ENCODE measurements around the gene LHX3. TPM values are rescaled to one million over a fixed set of nuclear protein-coding genes. Genes with fewer than 3 reads are reported as not detected.

LHX3 gene
- total RNA-seq, 1 donor from 2014 or later: not detected

- no peak overlapping the region for H3K4me3 Mint-ChIP-seq (ENCODE audit: unreplicated experiment)
- H3K36me3 Mint-ChIP-seq (ENCODE audit: low read depth, unreplicated experiment): no peaks in the 10 kb centered on the region
- no peaks in the 10 kb centered on the region for H3K4me1 Mint-ChIP-seq (ENCODE audit: unreplicated experiment)
- peaks cover 4% of the 10 kb centered on the region for H3K27me3 Mint-ChIP-seq (ENCODE audit: unreplicated experiment)
- H3K9me3 Mint-ChIP-seq (ENCODE audit: unreplicated experiment): no peaks in the 10 kb centered on the region
- no peak for DNase-seq (ENCODE audit: low spot score)
- no peak overlapping the region for H3K27ac Mint-ChIP-seq (ENCODE audit: unreplicated experiment)
- TF ChIP-seq CTCF (IDR thresholded peaks at IDR 0.05; ENCODE audit: unreplicated experiment): no peak
Observed at GRCh38 chr9:136171009-136171800, 33.7 kb downstream of the LHX3 start.

GRCh38 chr9:136170006-136170901 lies 34.7 kb downstream of the LHX3 start:
- H3K27ac Mint-ChIP-seq (ENCODE audit: unreplicated experiment): no peak overlapping the region
- H3K27me3 Mint-ChIP-seq (ENCODE audit: unreplicated experiment): peaks cover 4% of the 10 kb centered on the region
- TF ChIP-seq CTCF (IDR thresholded peaks at IDR 0.05; ENCODE audit: unreplicated experiment): peak; percentile 71
- H3K9me3 Mint-ChIP-seq (ENCODE audit: unreplicated experiment): no peaks in the 10 kb centered on the region
- H3K4me1 Mint-ChIP-seq (ENCODE audit: unreplicated experiment): no peaks in the 10 kb centered on the region
- H3K36me3 Mint-ChIP-seq (ENCODE audit: low read depth, unreplicated experiment): no peaks in the 10 kb centered on the region
- peak; percentile 71 for DNase-seq (ENCODE audit: low spot score)
- no peak overlapping the region for H3K4me3 Mint-ChIP-seq (ENCODE audit: unreplicated experiment)

- Mint-ChIP-seq H3K4me3 (ENCODE audit: unreplicated experiment) (no peak overlapping the region), H3K4me1 (ENCODE audit: unreplicated experiment) (no peaks in the 10 kb centered on the region), H3K27me3 (ENCODE audit: unreplicated experiment) (peaks cover 4% of the 10 kb centered on the region)
Observed at GRCh38 chr9:136169495-136169894, 35.4 kb downstream of the LHX3 start.

GRCh38 chr9:136163248-136163850 lies 41.6 kb downstream of the LHX3 start:
- Mint-ChIP-seq H3K4me1 (ENCODE audit: unreplicated experiment) (no peaks in the 10 kb centered on the region), H3K27me3 (ENCODE audit: unreplicated experiment) (peaks cover 2% of the 10 kb centered on the region), H3K4me3 (ENCODE audit: unreplicated experiment) (no peak overlapping the region), H3K9me3 (ENCODE audit: unreplicated experiment) (no peaks in the 10 kb centered on the region), H3K36me3 (ENCODE audit: low read depth, unreplicated experiment) (no peaks in the 10 kb centered on the region), H3K27ac (ENCODE audit: unreplicated experiment) (no peak overlapping the region)
- DNase-seq (ENCODE audit: low spot score): no peak
- no peak for TF ChIP-seq CTCF (IDR thresholded peaks at IDR 0.05; ENCODE audit: unreplicated experiment)

More at GRCh38 chr9:136169495-136169894, 35.4 kb downstream of the LHX3 start:
- no peaks in the 10 kb centered on the region for H3K9me3 Mint-ChIP-seq (ENCODE audit: unreplicated experiment)
- no peak overlapping the region for H3K27ac Mint-ChIP-seq (ENCODE audit: unreplicated experiment)
- no peak for TF ChIP-seq CTCF (IDR thresholded peaks at IDR 0.05; ENCODE audit: unreplicated experiment)
- DNase-seq (ENCODE audit: low spot score): no peak
- no peaks in the 10 kb centered on the region for H3K36me3 Mint-ChIP-seq (ENCODE audit: low read depth, unreplicated experiment)
